OCI-LY7 (cell line): Measurements from ENCODE around the gene AGPAT2. TPM values are rescaled to one million over a fixed set of nuclear protein-coding genes. Genes with fewer than 3 reads are reported as not detected.

Experiments used
- BruUV-seq: library from RNA; stranded (reverse); fragments of 400-500 nt; replicated peaks from 2 replicates; lab custom pipeline; 2021; lab: Mats Ljungman, UMichigan
- CTCF ChIA-PET: fragments of 300-600 bp; sonication (Branson Sonifier 250); formaldehyde crosslinking; loops from one replicate; lab custom pipeline; 2022; ENCODE audit warnings: antibody characterized with exemption; ENCODE audit not compliant: unreplicated experiment; lab: Charles Lee
- POLR2A ChIA-PET: fragments of 300-600 bp; sonication (Branson Sonifier 250); formaldehyde crosslinking; loops from one replicate; lab custom pipeline; 2022; ENCODE audit warnings: antibody characterized with exemption; lab: Charles Lee
- DNase-seq: peaks from one replicate; pipeline ENCODE4 v3.0.0-alpha.2; 2015; ENCODE audit warnings: low spot score
- H2AFZ ChIP-seq: fragments of 200-600 bp; sonication (generic), shearing (Covaris generic); 2 replicates; pipeline ENCODE4 v1.6.1; 2014; ENCODE audit warnings: mild to moderate bottlenecking, antibody characterized with exemption, low read length, moderate library complexity
- H3K27ac ChIP-seq: fragments of 200-600 bp; sonication (generic); 2 replicates; pipeline ENCODE4 v1.5.1; 2014; ENCODE audit warnings: mixed run types, low read depth, mild to moderate bottlenecking, moderate library complexity, low read length, inconsistent platforms; ENCODE audit not compliant: poor library complexity, severe bottlenecking
- H3K36me3 ChIP-seq: fragments of 200-600 bp; sonication (generic); 2 replicates; pipeline ENCODE4 v1.6.1; 2014; ENCODE audit warnings: mild to moderate bottlenecking, antibody characterized with exemption, low read length, moderate library complexity, mixed read lengths; ENCODE audit not compliant: insufficient read depth
- H3K4me1 ChIP-seq: fragments of 200-600 bp; sonication (generic); 2 replicates; pipeline ENCODE4 v1.5.1; 2014; ENCODE audit warnings: mild to moderate bottlenecking, low read length; ENCODE audit not compliant: insufficient read depth, poor library complexity, severe bottlenecking
- H3K4me2 ChIP-seq: fragments of 200-600 bp; sonication (generic); 2 replicates; pipeline ENCODE4 v1.6.1; 2014; ENCODE audit warnings: mild to moderate bottlenecking, low read length
- H3K4me3 ChIP-seq: fragments of 200-600 bp; sonication (generic); 2 replicates; pipeline ENCODE4 v1.5.1; 2014; ENCODE audit warnings: mild to moderate bottlenecking, low read depth, low read length; ENCODE audit not compliant: poor library complexity, severe bottlenecking
- H3K79me2 ChIP-seq: fragments of 200-600 bp; sonication (generic); 2 replicates; pipeline ENCODE4 v1.6.1; 2016; ENCODE audit warnings: low read depth, mild to moderate bottlenecking, low read length, moderate library complexity, mixed read lengths; ENCODE audit not compliant: insufficient read depth
- H3K9me2 ChIP-seq: fragments of 200-600 bp; sonication (generic); 2 replicates; pipeline ENCODE4 v1.6.1; 2016; ENCODE audit warnings: mild to moderate bottlenecking, low read length, mixed read lengths; ENCODE audit not compliant: insufficient read depth
- H3K9me3 ChIP-seq: fragments of 200-600 bp; sonication (generic); 2 replicates; pipeline ENCODE4 v1.6.1; 2014; ENCODE audit warnings: mild to moderate bottlenecking, mixed run types, low read length, mixed read lengths
- H4K20me1 ChIP-seq: fragments of 200-600 bp; sonication (generic); 2 replicates; pipeline ENCODE4 v1.6.1; 2014; ENCODE audit warnings: mild to moderate bottlenecking, antibody characterized with exemption, low read length, moderate library complexity, mixed read lengths; ENCODE audit not compliant: insufficient read depth
- CTCF ChIP-seq: fragments of 200-600 bp; sonication (generic); conservative IDR thresholded peaks from 2 replicates; pipeline ENCODE4 v1.5.1; 2014; ENCODE audit warnings: mild to moderate bottlenecking, antibody characterized with exemption, low read length, moderate library complexity, mixed read lengths
- EZH2phosphoT487 ChIP-seq: fragments of 200-600 bp; sonication (generic); IDR thresholded peaks from 2 replicates; pipeline ENCODE4 v1.6.1; 2018; ENCODE audit warnings: low read depth, borderline replicate concordance, mild to moderate bottlenecking, mixed run types, antibody characterized with exemption, low read length, moderate library complexity, mixed read lengths
- intact Hi-C: fragments of 100-400 bp; cut with micrococcal nuclease; formaldehyde crosslinking; loops from one replicate; pipeline ENCODE4 v1.10.0; 2022; ENCODE audit not compliant: unreplicated experiment
- total RNA-seq, 2 experiments: library from RNA; depleted of rRNA in 1 of 2; stranded (reverse); fragments of >200 nt in 1 of 2; shearing (Covaris generic) in 1 of 2; gene quantifications; 2 replicates each; pipeline ENCODE4 v1.2.3, GENCODE V29; 2014 to 2022

The AGPAT2 gene
- total RNA-seq, 2 experiments from 2014 or later = 18.3 to 20.8 TPM

GRCh38 chr9:136673975-136674785 lies 13.1 kb downstream of the AGPAT2 start:
- no peaks in the 10 kb centered on the region for H3K9me3 ChIP-seq
- no peaks in the 10 kb centered on the region for H3K9me2 ChIP-seq
- no peaks in the 10 kb centered on the region; the same call in 1 of the 2 replicates for H4K20me1 ChIP-seq
- no peaks in the 10 kb centered on the region for H3K79me2 ChIP-seq
- no peak for DNase-seq
- H2AFZ ChIP-seq = no peak overlapping the region
- H3K27ac ChIP-seq = no peak overlapping the region
- TF ChIP-seq EZH2phosphoT487 (no peak), CTCF (no peak)
- H3K4me3 ChIP-seq = no peak overlapping the region
- intact Hi-C loops = no loop called here
- no TSS peak for BruUV-seq
- ChIA-PET POLR2A (no interaction called here), CTCF (interaction anchor here (0.6 kb wide), 1 partner anchor 99 kb away, joined by 3 read pairs; no protein-coding TSS in a partner anchor)
- no peak overlapping the region for H3K4me2 ChIP-seq
- H3K36me3 ChIP-seq = no peaks in the 10 kb centered on the region
- H3K4me1 ChIP-seq = no peaks in the 10 kb centered on the region

- intact Hi-C loops = no loop called here
- H4K20me1 ChIP-seq = no peaks in the 10 kb centered on the region
- ChIA-PET POLR2A (interaction anchor here (0.6 kb wide), 1 partner anchor 609 kb away, joined by 3 read pairs; no protein-coding TSS in a partner anchor), CTCF (no interaction called here)
- no peak overlapping the region for H3K27ac ChIP-seq
- no peak for TF ChIP-seq CTCF
- TF ChIP-seq EZH2phosphoT487 = no peak
- H3K79me2 ChIP-seq = no peaks in the 10 kb centered on the region
- no peak overlapping the region for H2AFZ ChIP-seq
- no peaks in the 10 kb centered on the region for H3K9me3 ChIP-seq
- H3K4me1 ChIP-seq = peaks cover 4% of the 10 kb centered on the region
- no peak overlapping the region for H3K4me2 ChIP-seq
- DNase-seq = no peak
- H3K36me3 ChIP-seq = no peaks in the 10 kb centered on the region
- H3K9me2 ChIP-seq = no peaks in the 10 kb centered on the region
- BruUV-seq = no TSS peak
- no peak overlapping the region for H3K4me3 ChIP-seq
Observed at GRCh38 chr9:136673088-136673974, 13.9 kb downstream of the AGPAT2 start.
